ENCODE results near the gene ZNF70.

- TF ChIP-seq CTCF (IDR thresholded peaks at IDR 0.05) (no peak), POLR2A (IDR thresholded peaks at IDR 0.05) (peak; percentile 84), POLR2AphosphoS5 (IDR thresholded peaks at IDR 0.05) (peak; percentile 92 to 97 (median 95)), EP300 (IDR thresholded peaks at IDR 0.05; ENCODE audit: low read depth) (no peak)
Observed at GRCh38 chr22:23716811-23717801, 33.8 kb downstream of the ZNF70 start.
